ENCODE measurements around the gene LMBR1L. TPM values are rescaled to one million over a fixed set of nuclear protein-coding genes. Genes with fewer than 3 reads are reported as not detected.
A peak's percentile ranks its signal among the peaks of the same experiment; 100 is the strongest.

LMBR1L gene, protein sequence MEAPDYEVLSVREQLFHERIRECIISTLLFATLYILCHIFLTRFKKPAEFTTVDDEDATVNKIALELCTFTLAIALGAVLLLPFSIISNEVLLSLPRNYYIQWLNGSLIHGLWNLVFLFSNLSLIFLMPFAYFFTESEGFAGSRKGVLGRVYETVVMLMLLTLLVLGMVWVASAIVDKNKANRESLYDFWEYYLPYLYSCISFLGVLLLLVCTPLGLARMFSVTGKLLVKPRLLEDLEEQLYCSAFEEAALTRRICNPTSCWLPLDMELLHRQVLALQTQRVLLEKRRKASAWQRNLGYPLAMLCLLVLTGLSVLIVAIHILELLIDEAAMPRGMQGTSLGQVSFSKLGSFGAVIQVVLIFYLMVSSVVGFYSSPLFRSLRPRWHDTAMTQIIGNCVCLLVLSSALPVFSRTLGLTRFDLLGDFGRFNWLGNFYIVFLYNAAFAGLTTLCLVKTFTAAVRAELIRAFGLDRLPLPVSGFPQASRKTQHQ
- total RNA-seq (ENCODE audit: low replicate concordance), result 101 and 105 TPM in 2 replicates
- long read RNA-seq, transcript LMBR1L-201 (17 exons, 2,934 nt), result major isoform, 36 of 74 reads
- long read RNA-seq, partial matches to known transcripts, result 5 of 74 reads
- long read RNA-seq, other reads (novel, unspliced or antisense), result 32 of 74 reads

DNA sequence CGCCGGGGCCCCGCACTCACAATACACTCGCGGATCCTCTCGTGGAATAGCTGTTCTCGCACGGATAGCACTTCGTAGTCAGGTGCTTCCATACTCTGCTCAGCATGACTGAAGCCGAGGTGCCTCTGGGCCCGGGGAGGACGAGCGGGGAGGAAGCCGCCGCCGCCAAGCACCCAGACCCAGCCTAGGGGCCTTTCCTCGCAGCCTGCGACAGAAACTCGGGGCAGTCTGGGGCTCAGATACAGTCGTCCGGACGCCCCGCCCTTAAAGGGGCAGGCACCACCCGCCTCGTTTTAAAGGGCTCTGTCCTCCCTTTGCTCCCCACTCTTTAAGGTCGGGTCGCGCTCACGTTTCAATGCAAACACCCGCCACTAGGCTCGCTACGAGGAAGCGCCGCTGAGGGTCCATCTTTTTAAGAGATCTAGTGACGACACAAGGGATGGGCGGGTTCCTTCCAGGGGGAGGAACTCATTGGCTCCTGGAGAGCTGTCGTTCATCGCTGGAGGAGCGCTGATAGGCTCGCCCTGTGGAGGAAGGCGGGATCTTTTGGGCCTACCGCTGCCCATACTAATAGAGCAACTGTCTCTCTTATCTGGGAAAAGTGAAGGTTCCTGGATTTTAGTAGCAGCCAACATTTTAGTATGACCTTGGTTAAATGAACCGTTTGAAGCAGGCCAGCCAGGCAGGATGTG, at the start of gene LMBR1L:
TSS of gene LMBR1L (minus strand) at position 384 of the 692 bp plus-strand sequence. CDS start at position 92, 292 bp downstream.
- TF ChIP-seq, protein P1, sequence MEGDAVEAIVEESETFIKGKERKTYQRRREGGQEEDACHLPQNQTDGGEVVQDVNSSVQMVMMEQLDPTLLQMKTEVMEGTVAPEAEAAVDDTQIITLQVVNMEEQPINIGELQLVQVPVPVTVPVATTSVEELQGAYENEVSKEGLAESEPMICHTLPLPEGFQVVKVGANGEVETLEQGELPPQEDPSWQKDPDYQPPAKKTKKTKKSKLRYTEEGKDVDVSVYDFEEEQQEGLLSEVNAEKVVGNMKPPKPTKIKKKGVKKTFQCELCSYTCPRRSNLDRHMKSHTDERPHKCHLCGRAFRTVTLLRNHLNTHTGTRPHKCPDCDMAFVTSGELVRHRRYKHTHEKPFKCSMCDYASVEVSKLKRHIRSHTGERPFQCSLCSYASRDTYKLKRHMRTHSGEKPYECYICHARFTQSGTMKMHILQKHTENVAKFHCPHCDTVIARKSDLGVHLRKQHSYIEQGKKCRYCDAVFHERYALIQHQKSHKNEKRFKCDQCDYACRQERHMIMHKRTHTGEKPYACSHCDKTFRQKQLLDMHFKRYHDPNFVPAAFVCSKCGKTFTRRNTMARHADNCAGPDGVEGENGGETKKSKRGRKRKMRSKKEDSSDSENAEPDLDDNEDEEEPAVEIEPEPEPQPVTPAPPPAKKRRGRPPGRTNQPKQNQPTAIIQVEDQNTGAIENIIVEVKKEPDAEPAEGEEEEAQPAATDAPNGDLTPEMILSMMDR (conservative IDR thresholded peaks at IDR 0.05), result peak; percentile 75
- H3K27me3 Mint-ChIP-seq, result no peaks in the 10 kb centered on the region
- peaks cover 28% of the 10 kb centered on the region for H3K4me1 Mint-ChIP-seq (ENCODE audit: unreplicated experiment)
- H3K27ac Mint-ChIP-seq, result peak within 1 kb of the TSS; percentile 98
- H3K9me3 Mint-ChIP-seq, result no peaks in the 10 kb centered on the region
- H3K36me3 Mint-ChIP-seq, result no peaks in the 10 kb centered on the region
- peak within 1 kb of the TSS; percentile 99 for H3K4me3 Mint-ChIP-seq
- DNase-seq (ENCODE audit: extremely low spot score, unreplicated experiment), result peak; percentile 94

DNA sequence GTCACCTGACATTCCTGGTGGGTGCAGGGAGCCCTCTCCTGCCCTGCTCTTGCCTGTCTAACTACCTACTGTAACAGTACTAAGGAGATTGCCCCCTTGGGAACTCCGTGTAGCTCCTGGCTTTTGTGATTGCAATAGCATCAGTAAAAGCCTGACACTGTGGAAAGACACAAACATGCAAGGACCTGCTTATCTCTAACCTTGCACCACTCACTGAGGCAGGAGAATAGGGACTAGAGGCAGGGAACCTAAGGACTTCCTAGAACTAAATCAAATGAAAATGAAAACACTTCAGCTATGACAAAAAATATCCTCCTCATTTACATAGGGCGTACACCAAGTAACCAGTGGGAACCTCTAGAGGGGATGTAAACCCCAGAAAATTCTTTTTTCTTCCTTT, 49.8 kb upstream of the LMBR1L start:
- no peak overlapping the region for H3K27ac Mint-ChIP-seq
- H3K9me3 Mint-ChIP-seq, result no peaks in the 10 kb centered on the region
- H3K4me3 Mint-ChIP-seq, result no peak overlapping the region
- DNase-seq (ENCODE audit: extremely low spot score, unreplicated experiment), result no peak
- TF ChIP-seq, protein P1 (conservative IDR thresholded peaks at IDR 0.05), result no peak
- H3K27me3 Mint-ChIP-seq, result no peaks in the 10 kb centered on the region
- H3K4me1 Mint-ChIP-seq (ENCODE audit: unreplicated experiment), result no peaks in the 10 kb centered on the region
- no peaks in the 10 kb centered on the region for H3K36me3 Mint-ChIP-seq

DNA sequence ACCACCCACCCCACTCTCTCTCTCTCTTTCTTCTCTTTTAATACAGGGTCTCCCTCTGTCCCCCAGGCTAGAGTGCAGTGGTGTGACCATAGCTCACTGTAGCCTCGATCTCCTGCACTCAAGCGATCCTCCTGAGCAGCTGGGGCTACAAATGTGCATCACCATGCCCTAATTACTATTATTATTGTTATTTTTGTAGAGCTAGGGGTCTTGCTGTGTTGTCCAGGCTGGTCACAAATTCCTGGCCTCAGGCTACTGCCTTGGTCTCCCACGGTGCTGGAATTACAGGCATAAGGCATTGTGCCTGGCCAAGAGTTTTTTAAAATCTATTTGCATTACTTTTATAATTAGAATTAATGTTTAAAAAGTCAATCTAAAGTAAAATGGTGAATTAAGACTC, 43.6 kb upstream of the LMBR1L start:
- H3K27ac Mint-ChIP-seq, result no peak overlapping the region
- no peak for DNase-seq (ENCODE audit: extremely low spot score, unreplicated experiment)
- no peaks in the 10 kb centered on the region for H3K36me3 Mint-ChIP-seq
- no peaks in the 10 kb centered on the region for H3K4me1 Mint-ChIP-seq (ENCODE audit: unreplicated experiment)
- H3K4me3 Mint-ChIP-seq, result no peak overlapping the region
- H3K9me3 Mint-ChIP-seq, result no peaks in the 10 kb centered on the region
- no peaks in the 10 kb centered on the region for H3K27me3 Mint-ChIP-seq
- TF ChIP-seq, protein P1 (conservative IDR thresholded peaks at IDR 0.05), result no peak

DNA sequence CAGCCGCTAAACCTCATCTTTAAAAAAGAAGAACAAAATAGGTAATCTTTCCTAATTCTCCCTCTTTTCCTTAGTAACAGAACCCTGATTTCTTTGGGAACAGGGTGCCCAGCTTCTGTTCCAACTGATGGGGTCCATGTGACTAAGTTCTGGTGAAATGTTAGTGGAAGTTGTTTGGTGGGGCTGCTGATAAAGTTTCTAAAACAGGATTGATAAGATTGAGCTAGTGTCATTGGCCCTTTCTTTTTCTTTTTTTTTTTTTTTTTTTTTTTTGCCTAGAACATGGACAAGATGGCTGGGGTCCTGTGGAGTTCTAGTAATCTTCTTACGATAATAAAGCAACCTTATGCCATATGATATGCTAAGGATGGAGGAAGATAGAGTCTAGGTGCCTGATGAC, 36.7 kb upstream of the LMBR1L start:
- Mint-ChIP-seq H3K4me1 (ENCODE audit: unreplicated experiment) (no peaks in the 10 kb centered on the region), H3K36me3 (no peaks in the 10 kb centered on the region), H3K27me3 (no peaks in the 10 kb centered on the region), H3K27ac (no peak overlapping the region), H3K4me3 (no peak overlapping the region), H3K9me3 (no peaks in the 10 kb centered on the region)
- no peak for DNase-seq (ENCODE audit: extremely low spot score, unreplicated experiment)
- TF ChIP-seq, protein P1 (conservative IDR thresholded peaks at IDR 0.05), result no peak

DNA sequence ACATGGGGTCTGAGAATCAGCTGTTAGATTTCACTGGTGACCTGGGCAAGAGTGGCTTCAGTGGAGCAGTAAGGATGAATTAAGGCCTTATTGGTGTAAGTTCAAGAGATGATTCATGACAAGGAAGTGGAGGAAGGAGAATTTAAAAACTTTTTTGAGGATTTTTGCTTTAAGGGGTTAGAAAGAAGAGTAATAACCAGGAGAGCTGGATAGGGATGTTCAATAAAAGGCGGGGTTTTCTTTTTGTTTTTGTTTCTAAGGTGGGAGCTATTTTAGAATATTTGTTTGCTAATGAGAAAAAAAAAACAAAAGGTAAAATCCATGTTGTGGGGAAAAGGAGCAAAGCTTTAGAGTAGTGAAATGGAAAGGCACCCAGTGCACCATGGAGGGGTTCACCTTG, 35.8 kb upstream of the LMBR1L start:
- TF ChIP-seq, protein P1 (conservative IDR thresholded peaks at IDR 0.05), result no peak
- H3K9me3 Mint-ChIP-seq, result no peaks in the 10 kb centered on the region
- H3K4me1 Mint-ChIP-seq (ENCODE audit: unreplicated experiment), result no peaks in the 10 kb centered on the region
- H3K36me3 Mint-ChIP-seq, result no peaks in the 10 kb centered on the region
- no peaks in the 10 kb centered on the region for H3K27me3 Mint-ChIP-seq
- DNase-seq (ENCODE audit: extremely low spot score, unreplicated experiment), result no peak
- H3K4me3 Mint-ChIP-seq, result no peak overlapping the region
- no peak overlapping the region for H3K27ac Mint-ChIP-seq

Measured in type B pancreatic cell (in vitro differentiated cells).